ENCODE measurements around the gene MED23. TPM values are rescaled to one million over a fixed set of nuclear protein-coding genes. Genes with fewer than 3 reads are reported as not detected.

The MED23 gene
- total RNA-seq, 1 donor from 2014 or later = 29.5 TPM

GRCh38 chr6:131638013-131638412 is 10.0 kb upstream of the MED23 start:
- Mint-ChIP-seq H3K27ac (ENCODE audit: unreplicated experiment) (no peak overlapping the region), H3K36me3 (ENCODE audit: low read depth, unreplicated experiment) (no peaks in the 10 kb centered on the region), H3K9me3 (ENCODE audit: unreplicated experiment) (no peaks in the 10 kb centered on the region), H3K27me3 (ENCODE audit: low read depth, unreplicated experiment) (no peaks in the 10 kb centered on the region), H3K4me1 (ENCODE audit: low read depth, unreplicated experiment) (no peaks in the 10 kb centered on the region), H3K4me3 (ENCODE audit: unreplicated experiment) (no peak overlapping the region)
- Histone ChIP-seq H3K9me3 (ENCODE audit: insufficient read depth, low read depth, low read length) (no peaks in the 10 kb centered on the region), H3K27ac (ENCODE audit: low read depth, low read length) (no peak overlapping the region), H4K20me1 (ENCODE audit: insufficient read depth, low read length) (no peaks in the 10 kb centered on the region), H3K79me2 (ENCODE audit: insufficient read depth, low read length) (no peaks in the 10 kb centered on the region), H3K4me3 (ENCODE audit: insufficient read depth, low read depth, low read length) (no peak overlapping the region), H3K36me3 (ENCODE audit: insufficient read depth, low read length) (no peaks in the 10 kb centered on the region), H3K9ac (ENCODE audit: low read length) (no peak overlapping the region), H3K4me1 (ENCODE audit: insufficient read depth, low read length) (no peaks in the 10 kb centered on the region), H3K4me2 (ENCODE audit: low read length) (no peak overlapping the region), H2AFZ (ENCODE audit: low read depth, low read length) (no peak overlapping the region), H3K27me3 (ENCODE audit: insufficient read depth, low read length) (no peaks in the 10 kb centered on the region)
- TF ChIP-seq CTCF (IDR thresholded peaks at IDR 0.05; ENCODE audit: insufficient read depth, low read depth, low read length) = no peak
- no peak for TF ChIP-seq EZH2 (IDR thresholded peaks at IDR 0.05; ENCODE audit: insufficient read depth, low read length)
- FAIRE-seq = no peak
- no peak for DNase-seq (ENCODE audit: low read depth)

- DNase-seq (ENCODE audit: low read depth) = no peak
- FAIRE-seq = no peak
- H3K4me3 ChIP-seq (ENCODE audit: insufficient read depth, low read depth, low read length) = no peak within 1 kb of the TSS
These were observed 9.1 kb upstream of the MED23 start, which contains the start of gene ENPP3 for GRCh38 chr6:131636880-131637792. TSS of gene ENPP3 (plus strand) at chr6:131637302. CDS start at chr6:131637385, 83 bp downstream.

More at GRCh38 chr6:131636880-131637792, 9.1 kb upstream of the MED23 start, which contains the start of gene ENPP3:
- Mint-ChIP-seq H3K4me3 (ENCODE audit: unreplicated experiment) (no peak within 1 kb of the TSS), H3K4me1 (ENCODE audit: low read depth, unreplicated experiment) (no peaks in the 10 kb centered on the region), H3K27me3 (ENCODE audit: low read depth, unreplicated experiment) (no peaks in the 10 kb centered on the region), H3K36me3 (ENCODE audit: low read depth, unreplicated experiment) (no peaks in the 10 kb centered on the region), H3K27ac (ENCODE audit: unreplicated experiment) (no peak within 1 kb of the TSS), H3K9me3 (ENCODE audit: unreplicated experiment) (no peaks in the 10 kb centered on the region)
- no peaks in the 10 kb centered on the region for H3K36me3 ChIP-seq (ENCODE audit: insufficient read depth, low read length)
- H3K9me3 ChIP-seq (ENCODE audit: insufficient read depth, low read depth, low read length) = no peaks in the 10 kb centered on the region
- H3K4me1 ChIP-seq (ENCODE audit: insufficient read depth, low read length) = no peaks in the 10 kb centered on the region
- H3K9ac ChIP-seq (ENCODE audit: low read length) = no peak within 1 kb of the TSS
- H3K27ac ChIP-seq (ENCODE audit: low read depth, low read length) = no peak within 1 kb of the TSS
- H2AFZ ChIP-seq (ENCODE audit: low read depth, low read length) = no peak within 1 kb of the TSS
- no peak within 1 kb of the TSS for H3K4me2 ChIP-seq (ENCODE audit: low read length)
- H3K79me2 ChIP-seq (ENCODE audit: insufficient read depth, low read length) = no peaks in the 10 kb centered on the region
- TF ChIP-seq CTCF (IDR thresholded peaks at IDR 0.05; ENCODE audit: insufficient read depth, low read depth, low read length) (no peak), EZH2 (IDR thresholded peaks at IDR 0.05; ENCODE audit: insufficient read depth, low read length) (no peak)
- H4K20me1 ChIP-seq (ENCODE audit: insufficient read depth, low read length) = no peaks in the 10 kb centered on the region
- no peaks in the 10 kb centered on the region for H3K27me3 ChIP-seq (ENCODE audit: insufficient read depth, low read length)

Data from astrocyte (in vitro differentiated cells and primary cell).